Right hindlimb (tissue), 1 donor: ENCODE results near the gene GDPD4.

Experiments used
- DNase-seq: peaks from one replicate; pipeline ENCODE4 v3.0.0-alpha.2; 2018

GDPD4 gene

DNA sequence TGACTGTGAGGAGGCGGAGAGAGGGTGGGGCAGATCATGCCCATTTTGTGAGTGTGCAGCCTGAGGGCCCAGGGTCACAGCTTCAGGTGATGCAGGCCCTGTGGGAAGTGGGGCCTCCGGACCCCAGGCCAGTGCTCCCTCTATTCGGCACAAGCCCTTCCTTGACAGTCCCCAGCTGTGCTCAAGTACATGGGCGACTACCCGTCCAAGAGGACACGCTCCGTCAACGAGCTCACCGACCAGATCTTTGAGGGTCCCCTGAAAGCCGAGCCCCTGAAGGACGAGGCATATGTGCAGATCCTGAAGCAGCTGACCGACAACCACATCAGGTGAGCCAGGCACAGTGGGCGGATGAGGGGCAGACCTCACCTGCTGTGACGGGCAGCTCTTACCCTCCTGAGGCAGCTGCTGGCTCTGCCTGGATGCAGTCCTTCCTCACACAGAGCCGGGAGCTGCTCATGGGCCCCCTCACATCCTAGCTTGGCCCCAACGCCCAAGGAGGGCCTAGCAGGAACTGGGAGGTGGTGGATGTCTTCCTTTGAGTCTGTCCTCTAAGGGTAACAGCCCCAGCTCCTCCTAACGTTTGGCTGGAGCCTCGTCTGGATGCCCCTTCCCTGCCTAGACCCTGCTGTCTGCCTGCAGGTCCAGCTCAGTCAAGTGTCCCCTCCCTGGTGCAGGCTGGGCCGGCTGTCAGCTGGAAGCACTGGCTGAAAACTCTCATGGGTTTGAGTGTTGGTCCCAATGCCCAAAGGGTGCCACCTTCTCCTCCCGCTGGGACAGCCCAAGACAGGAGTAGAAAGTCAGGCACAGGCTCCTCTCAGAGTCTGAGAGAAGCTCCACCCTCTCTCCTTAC is 97.4 kb downstream of the GDPD4 start:
- DNase-seq = no peak

GRCh38 chr11:77202941-77203900 is 98.3 kb downstream of the GDPD4 start:
- no peak for DNase-seq

GRCh38 chr11:77201991-77202841 is 99.3 kb downstream of the GDPD4 start:
- no peak for DNase-seq

GRCh38 chr11:77201370-77201769 is 100.1 kb downstream of the GDPD4 start:
- DNase-seq = no peak

GRCh38 chr11:77200351-77201268 is 100.9 kb downstream of the GDPD4 start:
- DNase-seq = no peak

- DNase-seq = peak; percentile 18
Measured at GRCh38 chr11:77199137-77199745, 102.2 kb downstream of the GDPD4 start.

DNA sequence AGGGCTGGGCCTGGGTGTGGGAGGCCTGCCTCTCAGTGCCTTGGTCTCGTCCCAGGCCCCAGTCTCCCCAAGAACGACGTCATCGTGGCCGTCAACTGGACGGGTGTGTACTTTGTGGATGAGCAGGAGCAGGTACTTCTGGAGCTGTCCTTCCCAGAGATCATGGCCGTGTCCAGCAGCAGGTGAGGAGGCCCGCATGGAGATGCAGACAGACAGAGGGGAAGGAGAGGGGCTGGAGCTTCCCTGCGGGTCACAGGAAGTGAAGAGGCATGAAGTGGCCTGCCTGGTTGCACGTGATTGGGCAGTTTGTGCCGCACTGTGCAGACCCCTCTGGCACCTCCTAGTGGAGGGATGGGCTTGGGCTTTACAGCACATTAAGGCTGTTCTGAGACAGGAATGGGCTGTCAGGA is 103.0 kb downstream of the GDPD4 start:
- DNase-seq = peak; percentile 10

DNA sequence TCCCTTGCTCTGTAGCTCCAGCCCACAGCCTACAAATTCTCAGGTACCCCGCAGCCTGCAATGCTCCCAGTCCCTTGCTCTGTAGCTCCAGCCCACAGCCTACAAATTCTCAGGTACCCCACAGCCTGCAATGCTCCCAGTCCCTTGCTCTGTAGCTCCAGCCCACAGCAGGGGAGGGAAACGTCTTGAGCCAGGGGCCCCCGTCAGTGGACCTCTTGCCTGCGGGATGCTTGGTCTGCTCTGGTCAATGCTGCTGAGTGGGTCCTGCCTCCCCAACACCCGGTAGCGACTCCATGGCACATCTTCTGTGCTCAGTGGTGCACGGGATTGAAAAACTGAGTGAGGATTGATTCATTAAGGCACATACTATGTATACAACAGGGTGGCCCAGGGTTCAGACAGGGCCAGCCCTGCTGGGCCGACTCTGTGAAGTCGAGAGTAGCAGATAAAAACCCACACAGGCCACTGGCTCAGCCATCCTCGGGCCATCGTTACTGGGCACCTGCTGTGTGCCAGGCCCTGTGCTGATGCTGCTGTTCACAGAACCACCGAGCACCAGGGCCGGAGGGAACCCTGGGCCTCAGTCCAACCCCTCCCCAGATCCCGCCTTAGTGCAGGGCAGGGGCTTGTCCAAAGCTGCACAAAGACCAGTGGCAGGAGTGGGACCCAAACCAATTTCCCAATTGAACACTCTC is 103.7 kb downstream of the GDPD4 start:
- peak; percentile 7 for DNase-seq

- DNase-seq = peak; percentile 1
Measured at GRCh38 chr11:77196961-77197360, 104.5 kb downstream of the GDPD4 start.

GRCh38 chr11:77195071-77195755 is 106.3 kb downstream of the GDPD4 start:
- DNase-seq = peak; percentile 45

- DNase-seq = no peak
Measured at GRCh38 chr11:77193911-77194830, 107.3 kb downstream of the GDPD4 start.

DNA sequence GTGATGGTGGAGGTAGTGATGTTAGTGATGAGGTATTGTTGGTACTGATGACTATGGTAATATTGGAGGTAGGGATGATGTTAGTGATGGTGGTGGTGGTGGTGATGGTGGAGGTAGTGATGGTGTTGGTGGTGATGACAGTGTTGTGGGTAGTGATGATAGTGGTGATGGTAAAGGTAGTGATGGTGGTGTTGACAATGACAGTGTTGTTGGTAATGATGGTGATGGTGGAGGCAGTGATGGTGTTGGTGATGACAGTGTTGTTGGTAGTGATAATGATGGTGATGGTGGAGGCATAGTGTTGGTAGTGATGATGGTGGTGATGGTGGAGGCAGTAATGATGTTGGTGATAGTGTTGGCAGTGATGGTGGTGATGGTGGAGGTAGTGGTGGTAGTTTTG is 108.3 kb downstream of the GDPD4 start:
- DNase-seq = no peak

DNA sequence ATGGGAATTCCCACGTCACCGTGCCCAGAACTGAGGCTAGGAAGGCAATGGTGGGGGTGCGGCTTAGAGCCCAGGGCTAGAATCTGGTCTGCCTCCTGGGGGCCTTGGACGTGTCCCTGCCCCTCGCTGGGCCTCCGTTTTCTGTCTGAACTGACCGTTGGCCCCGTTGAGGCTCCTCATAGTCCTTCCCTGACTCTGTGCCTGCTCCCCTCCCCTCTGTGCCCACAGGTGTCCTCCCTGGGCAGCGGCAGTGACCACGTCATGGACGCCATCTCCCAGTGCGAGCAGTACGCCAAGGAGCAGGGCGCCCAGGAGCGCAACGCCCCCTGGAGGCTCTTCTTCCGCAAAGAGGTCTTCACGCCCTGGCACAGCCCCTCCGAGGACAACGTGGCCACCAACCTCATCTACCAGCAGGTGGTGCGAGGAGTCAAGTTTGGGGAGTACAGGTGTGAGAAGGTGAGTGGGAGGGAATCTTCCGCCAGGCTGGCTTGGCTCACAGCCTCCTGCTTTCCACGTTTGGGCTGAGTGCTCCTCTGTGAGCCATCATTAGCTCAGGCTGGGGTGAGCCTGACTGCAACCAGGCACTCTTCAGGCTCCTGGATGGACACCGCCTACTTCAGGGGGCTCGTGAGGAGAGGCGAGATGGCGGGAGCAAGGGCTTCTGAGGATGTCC is 109.5 kb downstream of the GDPD4 start:
- no peak for DNase-seq

GRCh38 chr11:77191429-77191822 is 110.1 kb downstream of the GDPD4 start:
- no peak for DNase-seq

DNA sequence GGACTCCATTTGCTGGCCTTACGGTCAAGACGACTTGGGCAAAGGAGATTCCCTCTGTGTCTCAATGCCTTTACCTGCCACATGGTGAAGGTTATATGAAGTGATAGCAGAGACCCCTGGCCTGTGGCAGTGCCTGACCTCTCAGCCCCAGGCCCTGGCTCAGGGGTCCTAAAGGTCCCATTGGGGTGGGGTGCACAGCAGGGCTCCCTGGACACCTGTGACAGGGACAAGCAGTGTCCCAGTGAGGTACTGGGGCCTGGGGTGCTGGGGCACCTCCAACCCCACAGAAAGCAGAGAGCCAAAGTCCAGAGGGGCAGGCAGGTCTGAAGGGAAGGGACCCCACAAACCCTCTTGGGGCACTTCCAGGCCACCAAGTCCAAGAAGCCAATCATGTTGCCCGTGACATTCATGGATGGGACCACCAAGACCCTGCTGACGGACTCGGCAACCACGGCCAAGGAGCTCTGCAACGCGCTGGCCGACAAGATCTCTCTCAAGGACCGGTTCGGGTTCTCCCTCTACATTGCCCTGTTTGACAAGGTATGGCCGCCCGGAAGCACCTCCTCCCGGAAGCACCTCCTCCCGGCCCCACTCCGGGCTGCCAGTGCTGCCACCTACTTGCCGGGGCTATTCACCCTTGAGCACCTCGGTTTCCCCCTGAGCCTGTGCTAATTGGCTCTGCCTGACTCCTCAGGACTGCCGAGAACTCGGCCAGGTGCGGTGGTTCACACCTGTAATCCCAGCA is 111.0 kb downstream of the GDPD4 start:
- no peak for DNase-seq

DNA sequence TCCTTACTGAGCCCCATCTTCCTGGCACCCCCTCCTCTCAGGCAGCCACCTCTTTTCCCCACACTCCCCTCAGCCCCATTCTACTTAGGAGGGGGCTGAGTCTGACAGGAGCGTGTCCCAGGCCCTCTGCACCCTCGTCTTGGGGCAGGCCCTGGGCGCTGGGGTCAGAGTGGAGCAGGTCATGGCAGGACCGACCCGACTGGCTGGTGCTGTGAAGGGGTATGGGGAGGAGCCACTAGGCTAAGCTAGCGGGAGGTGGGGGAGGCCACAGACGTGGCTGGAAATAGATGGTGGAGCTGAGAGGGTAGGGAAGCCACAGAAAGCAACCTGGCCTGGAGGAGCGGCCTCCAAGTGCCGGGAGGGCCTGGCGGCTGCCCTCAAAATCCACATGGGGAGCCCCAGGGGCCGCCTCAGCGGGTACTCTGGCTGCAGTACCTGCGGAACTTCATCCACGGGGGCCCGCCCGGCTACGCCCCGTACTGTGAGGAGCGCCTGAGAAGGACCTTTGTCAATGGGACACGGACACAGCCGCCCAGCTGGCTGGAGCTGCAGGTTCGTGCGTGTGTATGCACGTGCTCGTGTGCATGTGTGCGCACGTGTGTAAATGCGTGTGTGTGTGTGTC is 111.8 kb downstream of the GDPD4 start:
- DNase-seq = no peak
